Adrenal gland (tissue), 12 donors: ENCODE data around the gene CFAP73. TPM values are rescaled to one million over a fixed set of nuclear protein-coding genes. Genes with fewer than 3 reads are reported as not detected.

Source experiments
- DNase-seq, 7 donors: peaks; one replicate each; pipeline ENCODE4 v3.0.0-alpha.2; 2019 to 2020
- H3K27ac ChIP-seq, 5 donors: fragments of 200-600 bp; sonication (generic) in 4 of 5; 1 replicate in 3 of 5; 2 replicates in 2 of 5; pipeline versions ENCODE4 v1.5.1 to v1.8.0; 2016 to 2020; ENCODE audit warnings: mild to moderate bottlenecking in 1 of 5
- H3K27me3 ChIP-seq: fragments of 200-600 bp; 2 replicates; pipeline ENCODE4 v1.8.0; 2021
- H3K36me3 ChIP-seq, 2 donors: fragments of 200-600 bp; replicated peaks in 1 of 2; 1 replicate in 1 of 2; 2 replicates in 1 of 2; pipeline versions ENCODE4 v1.5.1 to v1.8.0; 2018 to 2022
- H3K4me1 ChIP-seq, 2 donors: fragments of 200-600 bp; replicated peaks in 1 of 2; 1 replicate in 1 of 2; 2 replicates in 1 of 2; pipeline versions ENCODE4 v1.5.1 to v1.8.0; 2018 to 2021
- H3K4me3 ChIP-seq, 4 donors: fragments of 200-600 bp; sonication (generic) in 3 of 4; one replicate each; pipeline ENCODE4 v1.5.1; 2016 to 2018
- H3K9me3 ChIP-seq, 3 donors: fragments of 200-600 bp; sonication (generic) in 1 of 3; replicated peaks in 1 of 3; 1 replicate in 2 of 3; 2 replicates in 1 of 3; pipeline versions ENCODE4 v1.5.1 to v1.8.0; 2016 to 2021
- CTCF ChIP-seq, 6 experiments: fragments of 450-650 bp in 4 of 6; fragments of 200-600 bp in 2 of 6; sonication (generic) in 1 of 6; IDR thresholded peaks; 1 replicate in 5 of 6; 2 replicates in 1 of 6; pipeline versions ENCODE4 v1.5.1 to v1.8.0; 2016 to 2021; ENCODE audit warnings: antibody characterized with exemption in 6 of 6, mild to moderate bottlenecking in 2 of 6, moderate library complexity in 1 of 6
- POLR2A ChIP-seq, 2 donors: fragments of 450-650 bp; IDR thresholded peaks; one replicate each; pipeline ENCODE4 v1.6.1; 2017; ENCODE audit warnings: antibody characterized with exemption in 2 of 2, mild to moderate bottlenecking in 2 of 2, moderate library complexity in 1 of 2
- WGBS, 4 donors: extraction: QIAGEN DNeasy Blood & Tissue Kit in 2 of 4; methylation state at CpG; one replicate each; pipeline versions ENCODE4 v1.1.5 to v1.1.7; 2013 to 2017; 5-methylcytosine and 5-hydroxymethylcytosine counted together
- intact Hi-C, 2 donors: fragments of 100-400 bp; cut with DNase I; formaldehyde crosslinking; loops; one replicate each; pipeline versions ENCODE4 v1.14.1 to v1.15.0; 2022 to 2023
- polyA plus RNA-seq, 3 donors: library from polyadenylated mRNA; stranded (reverse); fragments of 200-250 nt in 2 of 3; fragments of 350-450 nt in 1 of 3; fragmentation: Illumina TruSeq in 1 of 3; extraction: RNeasy Lipid Tissue Mini Kit (QIAGEN cat#74804) in 1 of 3; gene quantifications; one replicate each; pipeline ENCODE4 v1.2.3, GENCODE V29; 2013 to 2014
- total RNA-seq, 9 donors: library from RNA; depleted of rRNA in 4 of 9; stranded (reverse); fragments of >200 nt in 4 of 9; fragments of 120-200 nt in 1 of 9; fragmentation: NEBNext Ultra II Directional in 1 of 9; extraction: Animal tissue kit (Norgen Biotek cat#: 25700) in 1 of 9; gene quantifications; one replicate each; pipeline versions ENCODE4 v1.1.0 to v1.2.4, GENCODE V29; 2013 to 2023
- donor health status: healthy with polysubstance abuse.
- donor health status: Bipolar disorder and iron deficiency.
- donor health status: DM: yes; HTN: yes; CAD: no.
- donor health status: DM: no; HTN: no; CAD: no.
- donor health status: DM: no; HTN: no; CAD: no.
- donor health status: DM: yes; HTN: yes; CAD: no.

CFAP73 gene
- total and polyA plus RNA-seq, 12 donors, result 0.14 to 0.57 (median 0.24) TPM; not detected in 7

- Histone ChIP-seq H3K36me3 (no peaks in the 10 kb centered on the region), H3K27me3 (no peaks in the 10 kb centered on the region), H3K4me1 (peaks cover 0 to 23% of the 10 kb centered on the region in 2 donors), H3K9me3 (no peaks in the 10 kb centered on the region), H3K4me3 (peak overlapping the region in 2 of 4 donors; percentile 22 to 59), H3K27ac (peak overlapping the region in 3 of 5 donors; percentile 60 to 88 (median 68))
- peak; percentile 71 to 86 (median 83) for DNase-seq
- intact Hi-C loops, result no loop called here
- TF ChIP-seq POLR2A (IDR thresholded peaks at IDR 0.05) (no peak), CTCF (IDR thresholded peaks at IDR 0.05) (no peak)
- 29 to 44% (median 35%) methylated on average over 16 to 21 of the region's 21 CpGs for WGBS, 4 donors
Observed at GRCh38 chr12:113136128-113136989, 13.2 kb upstream of the CFAP73 start.

- no peak for DNase-seq
- Histone ChIP-seq H3K27ac (peak overlapping the region in 2 of 5 donors; percentile 20 to 88), H3K4me3 (no peak overlapping the region), H3K27me3 (no peaks in the 10 kb centered on the region), H3K4me1 (peaks cover 7 to 29% of the 10 kb centered on the region in 2 donors), H3K36me3 (no peaks in the 10 kb centered on the region), H3K9me3 (no peaks in the 10 kb centered on the region)
- no peak for TF ChIP-seq POLR2A (IDR thresholded peaks at IDR 0.05)
- no peak for TF ChIP-seq CTCF (IDR thresholded peaks at IDR 0.05)
- WGBS, 4 donors, result 80 to 95% (median 85%) methylated on average over 5 to 6 of the region's 6 CpGs
- intact Hi-C loops, result no loop called here
Observed at GRCh38 chr12:113136990-113137511, 12.5 kb upstream of the CFAP73 start.

- TF ChIP-seq POLR2A (IDR thresholded peaks at IDR 0.05), result no peak
- no peak for TF ChIP-seq CTCF (IDR thresholded peaks at IDR 0.05)
- H3K4me3 ChIP-seq, result no peak overlapping the region
- no peak for DNase-seq
- H3K27me3 ChIP-seq, result no peaks in the 10 kb centered on the region
- intact Hi-C loops, result no loop called here
- H3K9me3 ChIP-seq, result no peaks in the 10 kb centered on the region
- 89 to 95% (median 91%) methylated on average over 8 to 12 of the region's 12 CpGs for WGBS, 4 donors
- no peaks in the 10 kb centered on the region for H3K36me3 ChIP-seq
- H3K27ac ChIP-seq, result peak overlapping the region in 1 of 5 donors; percentile 6
- peaks cover 14 to 38% of the 10 kb centered on the region in 2 donors for H3K4me1 ChIP-seq
Observed at GRCh38 chr12:113137861-113138783, 11.4 kb upstream of the CFAP73 start.

- Histone ChIP-seq H3K4me1 (peaks cover 14 to 35% of the 10 kb centered on the region in 2 donors), H3K27me3 (no peaks in the 10 kb centered on the region), H3K36me3 (no peaks in the 10 kb centered on the region), H3K4me3 (no peak overlapping the region), H3K27ac (peak overlapping the region in 1 of 5 donors; percentile 6), H3K9me3 (no peaks in the 10 kb centered on the region)
- DNase-seq, result no peak
- intact Hi-C loops, result no loop called here
- no peak for TF ChIP-seq CTCF (IDR thresholded peaks at IDR 0.05)
- TF ChIP-seq POLR2A (IDR thresholded peaks at IDR 0.05), result no peak
- WGBS, 4 donors, result 77 to 100% (median 79%) methylated on average over 1 to 3 of the region's 3 CpGs; no CpG with 5 or more reads in 1 of the 4 donors
Observed at GRCh38 chr12:113138826-113139225, 10.7 kb upstream of the CFAP73 start.
